ENCODE measurements around the gene MBOAT7. TPM values are rescaled to one million over a fixed set of nuclear protein-coding genes. Genes with fewer than 3 reads are reported as not detected.

The MBOAT7 gene
- total RNA-seq, 2 donors from 2014 or later, result 40.5 to 98.9 TPM

DNA sequence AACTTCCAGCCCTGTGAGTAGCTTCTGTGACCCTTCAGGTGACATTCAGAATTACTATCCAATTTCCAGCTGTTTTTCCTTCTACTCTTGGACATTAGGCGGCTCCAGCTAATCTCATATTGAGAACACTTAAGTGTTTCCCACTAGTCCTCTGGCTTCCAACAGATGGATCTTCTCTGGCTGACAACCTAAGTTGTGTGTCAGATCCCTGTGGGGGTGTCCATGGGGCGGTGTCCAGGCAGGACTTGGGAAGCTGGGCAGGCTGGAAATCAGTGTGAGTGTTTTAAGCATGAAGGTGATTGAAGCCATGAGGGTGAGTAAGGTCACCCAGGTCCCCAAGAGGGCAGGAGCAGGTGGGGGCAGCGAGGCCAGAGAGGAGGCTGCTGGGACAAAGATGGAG is 41.7 kb downstream of the MBOAT7 start:
- H3K36me3 ChIP-seq (replicated peaks in 1 of 2; ENCODE audit: insufficient read depth in 1 of 2, low read depth in 2 of 2), result peaks cover 31 to 61% of the 10 kb centered on the region in 2 donors
- intact Hi-C loops (cut with DNase I), result no loop called here
- no peaks in the 10 kb centered on the region for H3K9me3 ChIP-seq
- no peak overlapping the region for H3K4me3 ChIP-seq
- H3K27ac ChIP-seq, result no peak overlapping the region
- TF ChIP-seq POLR2A (IDR thresholded peaks at IDR 0.05) (no peak), CTCF (IDR thresholded peaks at IDR 0.05) (no peak)
- DNase-seq (peak in 1 of 4 donors; percentile 40), ATAC-seq (no peak)
- WGBS, 2 donors, result 63 to 90% methylated on average over 3 of the region's 3 CpGs
- H3K27me3 ChIP-seq, result no peaks in the 10 kb centered on the region
- H3K4me1 ChIP-seq, result no peaks in the 10 kb centered on the region

- TF ChIP-seq CTCF (IDR thresholded peaks at IDR 0.05) (no peak), POLR2A (IDR thresholded peaks at IDR 0.05) (no peak)
- DNase-seq (no peak), ATAC-seq (no peak)
- Histone ChIP-seq H3K9me3 (no peaks in the 10 kb centered on the region), H3K4me1 (peaks cover 11% of the 10 kb centered on the region), H3K27ac (no peak overlapping the region), H3K27me3 (no peaks in the 10 kb centered on the region), H3K4me3 (no peak overlapping the region), H3K36me3 (replicated peaks in 1 of 2; ENCODE audit: insufficient read depth in 1 of 2, low read depth in 2 of 2) (peaks cover 31 to 53% of the 10 kb centered on the region in 2 donors)
- WGBS, 2 donors, result 86 to 90% methylated on average over 16 to 25 of the region's 28 CpGs
- intact Hi-C loops (cut with DNase I), result no loop called here
Measured at GRCh38 chr19:54145541-54146158, 43.7 kb downstream of the MBOAT7 start.

DNA sequence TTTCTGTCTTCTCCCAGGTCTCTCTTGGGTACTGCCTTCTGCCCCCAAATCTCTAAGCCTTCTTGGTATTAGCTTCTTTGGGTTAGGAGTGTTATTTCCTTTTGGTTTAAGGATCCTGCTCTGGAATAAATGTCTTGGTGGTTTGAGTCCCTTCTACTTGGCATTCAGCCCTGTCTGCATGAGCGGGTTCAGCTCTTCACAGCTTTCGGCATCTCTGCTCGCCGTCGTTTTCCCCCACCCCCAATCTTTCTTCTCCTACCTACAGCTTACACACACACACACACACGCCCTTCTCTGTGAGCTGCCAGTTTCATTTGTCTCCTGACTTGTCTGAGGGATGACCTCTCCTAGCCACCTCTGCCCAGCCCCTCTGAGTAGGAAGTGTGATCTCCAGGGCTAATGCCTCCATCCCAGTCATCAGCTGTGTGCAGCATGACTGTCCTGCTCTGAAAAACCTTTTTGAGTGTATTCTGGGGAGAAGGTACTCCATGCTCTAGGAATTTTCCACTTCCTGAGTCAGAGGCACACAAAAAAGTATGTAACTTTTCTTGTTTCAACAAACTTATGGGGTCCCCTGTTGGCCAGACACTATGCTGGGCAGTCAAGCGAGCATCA is 47.1 kb downstream of the MBOAT7 start:
- Histone ChIP-seq H3K36me3 (replicated peaks in 1 of 2; ENCODE audit: insufficient read depth in 1 of 2, low read depth in 2 of 2) (peaks cover 31 to 34% of the 10 kb centered on the region in 2 donors), H3K9me3 (no peaks in the 10 kb centered on the region), H3K4me1 (peaks cover 34% of the 10 kb centered on the region), H3K27me3 (no peaks in the 10 kb centered on the region), H3K27ac (no peak overlapping the region), H3K4me3 (no peak overlapping the region)
- 79 to 81% methylated on average over 7 of the region's 7 CpGs for WGBS, 2 donors
- ATAC-seq (no peak), DNase-seq (no peak)
- TF ChIP-seq CTCF (IDR thresholded peaks at IDR 0.05) (no peak), POLR2A (IDR thresholded peaks at IDR 0.05) (no peak)
- intact Hi-C loops (cut with DNase I), result no loop called here

DNA sequence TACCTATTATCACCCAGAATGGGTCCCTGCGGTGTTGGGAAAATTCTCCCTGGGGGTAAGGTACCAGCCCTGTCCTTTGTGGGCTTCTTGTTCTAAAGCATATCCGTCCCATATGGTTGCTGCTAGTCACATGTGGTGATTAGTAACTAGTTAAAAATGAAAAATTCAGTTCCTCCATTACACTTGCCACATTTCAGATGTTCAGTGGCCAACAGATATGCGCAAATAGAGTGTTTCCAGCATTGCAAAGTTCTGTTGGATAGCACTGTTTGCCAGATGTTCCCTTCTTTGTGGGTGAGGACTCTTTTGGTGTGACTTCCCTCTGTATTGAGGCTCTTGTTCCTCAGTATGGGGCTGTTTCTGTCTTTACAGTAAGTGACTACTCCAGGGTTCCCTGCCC is 48.0 kb downstream of the MBOAT7 start:
- 88 to 92% methylated on average over 3 of the region's 3 CpGs for WGBS, 2 donors
- TF ChIP-seq CTCF (IDR thresholded peaks at IDR 0.05) (no peak), POLR2A (IDR thresholded peaks at IDR 0.05) (no peak)

More for the DNA sequence above, 48.0 kb downstream of the MBOAT7 start:
- Histone ChIP-seq H3K4me1 (peaks cover 38% of the 10 kb centered on the region), H3K27me3 (no peaks in the 10 kb centered on the region), H3K9me3 (no peaks in the 10 kb centered on the region), H3K4me3 (no peak overlapping the region), H3K27ac (no peak overlapping the region), H3K36me3 (replicated peaks in 1 of 2; ENCODE audit: insufficient read depth in 1 of 2, low read depth in 2 of 2) (peaks cover 26% of the 10 kb centered on the region in 2 donors)
- no peak for ATAC-seq
- DNase-seq, result no peak
- intact Hi-C loops (cut with DNase I), result no loop called here

Measured in body of pancreas (tissue), 4 donors.